Mucosa of stomach (tissue), 1 donor: ENCODE measurements around the gene FUCA1.
"Not testable (repeated sequence)": the region's sequence is repeated elsewhere in the genome, so short reads cannot be mapped to it uniquely, and the experiment has no call there.

Source experiments
- H3K27me3 ChIP-seq: one replicate; pipeline ENCODE4 v1.7.0; 2013; ENCODE audit warnings: mild to moderate bottlenecking, low read length; ENCODE audit not compliant: control insufficient read depth, insufficient read depth
- H3K36me3 ChIP-seq: one replicate; pipeline ENCODE4 v1.7.0; 2013; ENCODE audit warnings: low read length; ENCODE audit not compliant: control insufficient read depth, insufficient read depth
- H3K4me1 ChIP-seq: one replicate; pipeline ENCODE4 v1.7.0; 2013; ENCODE audit warnings: mild to moderate bottlenecking, low read length; ENCODE audit not compliant: control insufficient read depth, insufficient read depth
- H3K4me3 ChIP-seq: one replicate; pipeline ENCODE4 v1.7.0; 2013; ENCODE audit warnings: low read length
- H3K9ac ChIP-seq: one replicate; pipeline ENCODE4 v1.7.0; 2013; ENCODE audit warnings: mild to moderate bottlenecking, low read length, moderate library complexity
- H3K9me3 ChIP-seq: one replicate; pipeline ENCODE4 v1.7.0; 2013; ENCODE audit warnings: mild to moderate bottlenecking, low read length, moderate library complexity; ENCODE audit not compliant: control insufficient read depth
- donor health status: Pancreatic carcinoma.

Gene FUCA1

DNA sequence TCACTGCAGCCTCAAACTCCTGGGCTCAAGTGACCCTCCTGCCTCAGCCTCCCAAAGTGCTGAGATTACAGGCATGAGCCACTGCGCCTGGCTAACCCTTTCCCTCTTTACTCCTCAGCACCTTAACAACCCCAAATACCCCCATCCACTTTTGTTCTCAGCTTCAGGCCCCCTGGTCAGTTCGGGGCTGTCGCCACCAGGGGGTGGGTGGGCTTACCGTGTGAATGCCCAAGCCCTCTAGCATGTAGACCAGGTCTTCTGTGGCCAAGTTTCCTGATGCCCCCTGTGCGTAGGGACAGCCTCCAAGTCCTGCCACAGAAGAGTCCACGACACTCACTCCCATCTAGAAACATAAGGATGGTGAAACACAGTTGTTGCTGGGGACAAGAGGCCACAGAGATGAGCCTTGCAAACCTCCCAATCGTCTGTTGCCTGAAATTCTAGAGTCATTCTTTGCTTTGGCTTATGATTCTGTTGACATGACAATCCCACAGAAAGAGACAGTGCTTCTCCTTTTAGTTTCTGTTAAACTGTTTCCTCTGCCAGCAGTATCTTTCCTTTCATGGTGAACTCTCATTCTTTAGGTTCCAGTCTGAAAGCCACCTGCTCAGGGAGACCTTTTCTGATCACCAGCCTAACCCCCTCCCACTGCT lies 63.8 kb downstream of the FUCA1 start:
- H3K9ac ChIP-seq, result no peak overlapping the region
- peaks cover 9% of the 10 kb centered on the region for H3K36me3 ChIP-seq
- peaks cover 8% of the 10 kb centered on the region for H3K4me1 ChIP-seq

DNA sequence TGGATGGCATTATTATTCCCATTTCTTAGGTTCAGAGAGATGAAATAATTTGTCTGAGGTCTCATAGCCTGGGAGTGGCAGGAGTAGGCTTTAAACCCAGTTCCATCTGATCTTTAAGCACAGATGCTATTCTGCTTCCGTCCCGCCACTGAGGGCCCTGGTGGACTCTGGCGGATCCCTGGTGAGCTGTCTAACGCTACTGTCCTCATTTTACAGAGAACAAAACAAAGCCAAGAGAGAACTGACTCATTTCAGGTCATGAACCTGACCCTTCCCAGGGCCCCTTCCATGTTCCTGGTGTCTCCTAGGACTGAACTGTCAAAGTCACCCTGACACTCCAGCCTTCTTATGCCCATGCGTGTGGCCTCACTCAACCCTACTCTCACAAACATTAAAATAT lies 64.4 kb downstream of the FUCA1 start:
- no peak overlapping the region for H3K4me3 ChIP-seq
- no peak overlapping the region for H3K9ac ChIP-seq
- no peaks in the 10 kb centered on the region for H3K27me3 ChIP-seq
- peaks cover 9% of the 10 kb centered on the region for H3K36me3 ChIP-seq
- H3K9me3 ChIP-seq, result no peaks in the 10 kb centered on the region
- peaks cover 14% of the 10 kb centered on the region for H3K4me1 ChIP-seq

More for the DNA sequence above, 63.8 kb downstream of the FUCA1 start:
- Histone ChIP-seq H3K9me3 (no peaks in the 10 kb centered on the region), H3K27me3 (no peaks in the 10 kb centered on the region), H3K4me3 (no peak overlapping the region)

DNA sequence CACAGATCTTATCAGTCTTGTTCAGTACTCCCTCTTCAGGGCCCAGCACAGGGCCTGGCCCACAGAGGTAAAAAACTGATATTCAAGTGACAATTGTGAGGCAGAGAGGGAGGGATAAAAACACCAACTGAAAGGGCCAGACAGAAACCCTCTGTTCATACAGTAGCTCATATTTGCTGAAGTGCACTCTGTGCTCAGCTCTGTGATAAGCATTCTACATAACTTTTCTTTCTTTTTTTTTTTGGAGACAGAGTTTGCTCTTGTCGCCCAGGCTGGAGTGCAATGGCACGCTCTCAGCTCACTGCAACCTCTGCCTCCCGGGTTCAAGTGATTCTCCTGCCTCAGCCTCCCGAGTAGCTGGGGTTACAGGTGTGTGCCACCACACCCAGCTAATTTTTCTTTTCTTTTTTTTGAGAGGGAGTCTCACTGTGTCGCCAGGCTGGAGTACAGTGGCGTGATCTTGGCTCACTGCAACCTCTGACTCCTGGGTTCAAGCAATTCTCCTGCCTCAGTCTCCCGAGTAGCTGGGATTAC lies 65.2 kb downstream of the FUCA1 start:
- peaks cover 11% of the 10 kb centered on the region for H3K36me3 ChIP-seq
- H3K4me3 ChIP-seq, H3K27me3 ChIP-seq: not testable (repeated sequence)

DNA sequence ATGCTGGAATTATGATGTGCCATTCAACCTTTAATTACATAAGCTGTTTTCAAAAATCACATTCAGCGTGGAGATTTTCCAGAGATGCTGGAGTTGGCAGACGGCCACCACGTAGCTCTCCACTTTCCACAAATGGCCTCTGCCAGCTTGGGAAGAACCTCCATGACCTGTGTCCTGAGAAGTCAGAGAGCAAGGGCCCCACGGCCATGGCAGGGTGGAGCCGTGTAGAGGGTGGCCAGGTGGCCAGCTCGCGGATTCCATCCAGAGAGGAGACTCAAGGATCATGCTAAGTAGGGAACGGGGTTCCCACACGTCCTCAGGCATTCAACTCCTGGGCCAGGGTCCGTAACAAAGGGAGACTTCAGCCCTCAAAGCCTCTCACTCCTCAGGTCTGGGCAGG lies 66.2 kb downstream of the FUCA1 start:
- peaks cover 19% of the 10 kb centered on the region for H3K36me3 ChIP-seq
- peak overlapping the region; percentile 73 for H3K9ac ChIP-seq
- H3K9me3 ChIP-seq, result no peaks in the 10 kb centered on the region
- H3K27me3 ChIP-seq, result no peaks in the 10 kb centered on the region
- peak overlapping the region; percentile 60 for H3K4me3 ChIP-seq
- H3K4me1 ChIP-seq, result peaks cover 32% of the 10 kb centered on the region

More for the DNA sequence above, 65.2 kb downstream of the FUCA1 start:
- peaks cover 22% of the 10 kb centered on the region for H3K4me1 ChIP-seq
- H3K9ac ChIP-seq, H3K9me3 ChIP-seq: not testable (repeated sequence)

DNA sequence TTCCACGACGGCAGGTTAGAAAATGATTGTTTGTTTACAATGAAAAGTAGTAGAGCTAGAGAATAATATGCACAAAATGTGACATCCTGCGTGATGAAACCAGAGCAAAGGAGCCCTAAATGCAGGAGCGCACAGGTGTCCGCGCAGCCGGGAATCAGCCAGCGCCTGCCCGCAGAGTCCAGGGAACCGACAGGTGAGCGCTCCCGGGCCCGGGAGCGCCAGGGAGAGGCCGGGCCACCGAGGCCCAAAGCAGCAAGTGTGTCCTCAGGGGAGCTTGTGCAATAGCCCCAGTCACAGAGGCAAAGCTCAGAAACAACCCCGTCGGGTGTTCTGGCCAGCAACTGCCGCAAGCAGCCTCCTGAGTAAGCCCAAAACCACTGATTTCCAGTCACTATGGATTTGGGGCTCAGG lies 66.7 kb downstream of the FUCA1 start:
- Histone ChIP-seq H3K4me3 (peak overlapping the region; percentile 60), H3K4me1 (peaks cover 37% of the 10 kb centered on the region), H3K9ac (peak overlapping the region; percentile 73), H3K9me3 (no peaks in the 10 kb centered on the region), H3K27me3 (no peaks in the 10 kb centered on the region), H3K36me3 (peaks cover 20% of the 10 kb centered on the region)

DNA sequence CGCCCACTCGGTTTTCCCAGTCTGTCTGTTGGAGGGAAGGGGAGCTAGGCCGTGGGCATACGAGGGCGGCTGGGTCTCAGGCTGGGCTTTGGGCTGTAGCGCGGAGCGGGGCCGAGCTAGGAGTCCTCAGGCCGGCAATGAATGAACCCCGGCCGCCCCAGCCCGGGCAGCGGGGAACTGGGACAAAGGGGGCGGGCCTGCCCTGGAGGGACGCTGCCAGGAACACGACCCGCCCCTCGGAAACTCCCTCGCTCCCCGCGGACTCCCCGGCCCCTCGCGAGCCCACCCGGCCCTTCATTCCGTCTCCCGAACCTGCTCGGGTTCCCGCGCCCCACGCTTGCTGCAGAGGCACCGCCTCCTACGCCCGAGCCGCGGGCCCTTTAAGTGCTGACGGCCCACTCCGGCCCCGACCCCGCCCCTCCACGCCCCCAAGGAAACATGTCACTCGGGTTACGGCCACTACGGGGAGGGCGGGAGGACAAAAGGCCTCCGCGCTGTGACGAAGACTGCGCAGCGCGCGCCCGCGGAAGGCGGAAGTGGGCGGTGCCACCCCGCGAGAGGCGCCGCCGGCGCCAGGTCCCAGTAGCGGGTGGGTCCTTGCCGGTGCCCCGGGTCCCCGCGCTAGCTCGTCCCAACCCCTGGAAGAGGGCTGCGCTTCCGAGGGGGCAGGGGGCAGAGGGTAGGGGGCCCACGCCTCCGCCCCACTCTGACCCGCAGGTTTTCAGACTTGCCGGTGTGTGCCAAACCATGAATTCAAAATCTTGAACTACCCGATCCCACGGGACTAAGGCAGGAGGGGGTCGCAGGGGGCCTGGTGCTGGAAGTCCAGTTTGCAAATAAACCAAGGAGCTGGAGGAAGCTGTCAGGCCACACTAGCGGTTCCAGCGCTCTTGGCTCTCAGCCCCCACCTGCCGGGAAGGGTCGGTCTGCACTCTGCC lies 67.4 kb downstream of the FUCA1 start, which contains the start of gene GALE:
GALE (minus strand) TSS at position 355 of the 938 bp plus-strand sequence. CDS start 1,747 bp downstream, outside the sequence.
- Histone ChIP-seq H3K4me3 (peak within 1 kb of the TSS; percentile 60), H3K9ac (peak within 1 kb of the TSS; percentile 88), H3K9me3 (no peaks in the 10 kb centered on the region)

DNA sequence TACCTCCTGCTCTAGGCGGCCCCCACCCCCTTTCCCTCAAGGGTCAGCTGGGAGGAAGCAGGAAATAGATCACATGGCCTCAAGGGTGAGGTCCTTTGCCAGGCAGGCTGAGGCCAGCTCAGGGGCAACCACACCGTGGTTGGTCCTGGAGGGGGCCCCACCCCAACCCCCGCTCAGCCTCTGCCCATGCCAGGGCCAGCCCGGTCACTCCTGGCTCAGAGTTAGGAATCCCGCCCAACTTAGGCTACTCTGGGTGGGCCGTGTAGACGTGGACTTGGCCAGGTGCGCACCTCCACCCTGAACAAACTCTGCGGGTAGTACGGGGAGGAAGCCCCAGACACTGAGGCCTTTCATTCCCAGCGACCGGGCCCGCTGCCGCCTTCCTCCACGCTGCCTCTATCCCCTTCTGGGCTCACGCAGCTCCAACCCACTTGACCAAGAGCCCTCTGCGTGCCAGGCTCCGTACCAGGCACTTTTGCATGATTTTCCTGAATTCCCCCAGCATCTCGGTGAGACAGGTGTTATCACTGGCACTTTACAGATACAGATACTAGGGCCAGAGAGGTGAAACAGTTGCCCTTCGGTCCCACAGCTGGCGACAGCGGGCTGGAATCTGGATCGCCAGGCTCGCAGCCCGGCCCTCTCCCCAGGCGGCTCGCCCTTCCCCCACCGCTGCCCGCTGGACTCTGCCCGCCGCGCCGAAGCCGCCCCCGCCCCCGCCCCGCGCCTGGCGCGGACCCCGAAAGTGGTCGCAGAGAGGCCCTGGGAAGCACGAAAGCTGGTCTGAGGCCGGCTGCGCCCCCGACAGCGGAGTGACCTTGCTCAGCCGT lies 68.3 kb downstream of the FUCA1 start:
- no peaks in the 10 kb centered on the region for H3K27me3 ChIP-seq
- no peaks in the 10 kb centered on the region for H3K9me3 ChIP-seq
- H3K4me1 ChIP-seq, result peaks cover 45% of the 10 kb centered on the region
- H3K4me3 ChIP-seq, result peak overlapping the region; percentile 89
- H3K9ac ChIP-seq, result peak overlapping the region; percentile 88
- H3K36me3 ChIP-seq, result peaks cover 20% of the 10 kb centered on the region

More for the DNA sequence above, 67.4 kb downstream of the FUCA1 start, which contains the start of gene GALE:
- H3K36me3 ChIP-seq, result peaks cover 20% of the 10 kb centered on the region
- H3K27me3 ChIP-seq, result no peaks in the 10 kb centered on the region
- peaks cover 43% of the 10 kb centered on the region for H3K4me1 ChIP-seq

DNA sequence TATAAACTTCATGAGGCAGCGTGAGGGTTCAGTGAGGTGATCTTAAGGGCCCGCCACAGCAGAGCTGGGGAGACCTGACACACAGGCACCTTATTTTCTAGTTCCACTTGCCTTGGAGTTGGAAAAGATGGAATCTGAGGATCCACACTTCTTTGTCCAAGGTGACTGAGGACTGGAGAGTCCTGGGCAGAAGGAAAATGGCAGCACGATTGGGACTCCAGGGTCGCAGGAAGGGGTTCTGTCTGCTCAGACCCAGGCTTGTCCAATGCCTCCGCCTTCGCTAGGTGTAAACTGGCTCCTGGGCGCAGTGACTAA lies 68.9 kb downstream of the FUCA1 start:
- H3K4me3 ChIP-seq, result peak overlapping the region; percentile 89
- peaks cover 50% of the 10 kb centered on the region for H3K4me1 ChIP-seq

DNA sequence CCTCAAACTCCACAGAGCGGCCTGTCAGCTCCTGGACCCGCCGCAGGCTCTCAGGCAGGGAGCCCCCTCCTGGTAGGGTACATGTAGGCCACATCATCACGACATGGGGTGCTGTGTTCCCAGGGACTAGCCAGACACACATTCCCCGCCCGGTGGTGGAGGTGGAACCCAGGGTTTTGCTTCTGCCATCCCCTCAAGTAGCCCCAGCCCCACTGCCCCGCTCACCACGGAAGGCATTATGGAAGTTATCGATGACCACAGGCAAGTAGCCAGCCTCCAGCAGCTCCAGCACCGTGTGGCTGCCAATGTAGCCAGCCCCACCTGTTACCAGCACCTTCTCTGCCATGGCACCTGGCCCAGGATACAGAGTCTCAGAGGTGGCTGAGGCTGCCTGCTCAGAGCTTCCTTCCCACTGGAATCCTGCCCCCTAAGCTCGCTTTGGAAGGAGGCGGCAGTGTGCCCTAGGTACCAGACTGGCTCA lies 69.4 kb downstream of the FUCA1 start:
- Histone ChIP-seq H3K9ac (peak overlapping the region; percentile 88), H3K4me3 (peak overlapping the region; percentile 89), H3K36me3 (peaks cover 23% of the 10 kb centered on the region), H3K4me1 (peaks cover 52% of the 10 kb centered on the region), H3K9me3 (no peaks in the 10 kb centered on the region), H3K27me3 (no peaks in the 10 kb centered on the region)

More for the DNA sequence above, 68.9 kb downstream of the FUCA1 start:
- Histone ChIP-seq H3K36me3 (peaks cover 24% of the 10 kb centered on the region), H3K9ac (peak overlapping the region; percentile 88), H3K9me3 (no peaks in the 10 kb centered on the region), H3K27me3 (no peaks in the 10 kb centered on the region)

DNA sequence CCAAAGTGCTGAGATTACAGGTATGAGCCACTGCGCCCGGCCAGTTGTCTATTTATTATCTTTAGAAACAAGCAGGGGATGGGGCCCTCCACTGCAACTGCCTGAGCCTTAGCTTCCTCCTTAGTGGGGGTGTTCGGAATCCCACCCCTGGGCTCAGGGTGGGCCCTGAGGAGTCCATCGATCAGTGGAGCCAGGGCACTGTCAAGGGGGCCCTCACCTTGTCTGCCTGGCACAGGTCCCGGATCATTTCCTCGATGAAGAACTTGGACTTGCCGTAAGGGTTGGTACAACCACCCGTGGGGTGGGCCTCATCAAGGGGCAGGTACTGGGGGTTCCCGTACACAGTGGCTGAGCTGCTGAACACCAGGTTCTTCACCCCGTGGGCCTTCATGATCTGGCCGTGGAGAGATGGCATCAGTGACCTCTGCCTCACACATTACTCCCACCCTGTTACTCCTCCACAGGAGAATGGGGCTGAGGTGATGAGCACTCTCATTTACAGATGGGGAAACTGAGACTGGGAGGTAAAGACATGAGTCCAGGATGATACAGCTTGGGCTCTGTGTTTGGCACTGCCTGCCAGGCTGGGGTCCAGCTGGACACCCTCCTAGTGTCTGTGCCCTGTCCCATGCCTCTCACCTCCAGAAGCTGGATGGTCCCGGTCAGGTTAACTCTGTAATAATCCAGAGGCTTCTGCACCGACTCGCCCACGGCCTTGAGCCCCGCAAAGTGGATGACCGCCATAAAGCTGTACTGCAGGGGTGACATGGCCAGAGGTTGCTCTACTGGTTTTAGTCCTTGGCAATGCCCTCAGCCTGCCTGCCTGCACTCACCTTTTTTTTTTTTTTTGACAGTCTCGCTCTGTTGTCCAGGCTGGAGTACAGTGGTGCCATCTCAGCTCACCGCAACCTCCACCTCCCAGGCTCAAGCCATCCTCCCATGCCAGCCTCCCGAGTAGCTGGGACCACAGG lies 70.3 kb downstream of the FUCA1 start:
- no peaks in the 10 kb centered on the region for H3K27me3 ChIP-seq
- peak overlapping the region; percentile 88 for H3K9ac ChIP-seq
- peaks cover 61% of the 10 kb centered on the region for H3K4me1 ChIP-seq
- H3K9me3 ChIP-seq, result no peaks in the 10 kb centered on the region
- H3K36me3 ChIP-seq, result peaks cover 21% of the 10 kb centered on the region
- peak overlapping the region; percentile 15 for H3K4me3 ChIP-seq
